HL-60/S4 treated with retinoic acid at 250 ng/mL for 4 days and 3 days (cell line): ENCODE measurements around the gene THSD7A.

Experiments
- in situ Hi-C: fragments of 300-500 bp; cut with MboI; formaldehyde crosslinking; loops from 2 replicates; pipeline ENCODE4 v1.7.0; 2022; ENCODE audit warnings: low sequenced_read_pairs

THSD7A gene

DNA sequence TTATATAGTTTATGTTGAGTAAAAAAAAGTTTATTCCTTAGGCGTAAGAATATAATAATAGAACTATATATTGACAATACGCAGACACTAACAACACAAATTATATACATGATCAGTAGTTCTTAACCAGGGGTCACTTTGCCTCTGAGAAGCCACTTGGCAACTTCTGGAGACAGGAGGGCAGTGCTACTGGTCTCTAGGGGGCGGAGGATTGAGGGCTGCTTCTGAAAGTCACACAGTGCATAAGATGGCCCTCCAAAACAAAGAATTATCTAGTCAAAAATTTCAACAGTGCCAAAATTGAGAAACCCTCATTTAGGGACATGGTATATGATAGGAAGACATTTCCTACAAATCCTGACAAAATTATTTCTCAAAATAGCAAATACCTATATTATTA lies 77.1 kb downstream of the THSD7A start:
- in situ Hi-C loops = no loop called here

DNA sequence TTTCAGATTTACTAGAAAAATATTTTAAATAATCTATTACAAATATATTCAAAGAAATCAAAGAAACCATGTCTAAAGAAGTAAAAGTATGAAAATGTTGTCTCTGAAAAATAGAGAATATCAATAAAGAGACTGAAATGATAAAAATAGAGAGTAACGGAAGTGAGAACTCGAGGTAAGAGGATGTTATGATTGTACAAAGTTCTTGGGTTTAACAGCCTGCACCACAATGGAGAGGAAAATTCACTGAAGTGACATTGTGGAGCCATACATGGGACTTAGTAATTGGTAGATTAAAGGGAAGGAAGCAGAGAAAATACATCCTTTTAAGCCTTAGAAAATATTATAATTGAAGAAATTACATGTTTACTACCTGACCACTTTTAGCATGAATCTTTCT lies 77.9 kb downstream of the THSD7A start:
- in situ Hi-C loops = no loop called here

DNA sequence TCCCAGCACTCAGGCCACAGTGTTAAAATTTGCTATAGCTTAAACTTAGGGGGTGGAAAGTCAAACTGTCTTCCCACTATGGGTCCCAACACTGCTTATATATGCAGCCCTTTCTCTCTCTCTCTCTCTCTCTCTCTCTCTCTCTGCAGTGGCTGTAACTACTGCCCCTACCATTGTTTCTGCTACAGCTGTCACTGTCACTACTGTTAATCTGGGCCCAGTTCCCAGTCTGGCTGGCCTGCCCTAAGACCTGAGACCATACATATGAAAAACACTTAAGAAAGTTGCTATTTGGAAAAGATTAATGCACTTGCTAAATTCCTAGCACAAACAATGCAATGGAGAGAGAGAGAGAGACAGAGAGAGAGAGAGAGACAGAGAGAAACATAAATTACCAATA lies 78.6 kb downstream of the THSD7A start:
- in situ Hi-C loops = no loop called here

DNA sequence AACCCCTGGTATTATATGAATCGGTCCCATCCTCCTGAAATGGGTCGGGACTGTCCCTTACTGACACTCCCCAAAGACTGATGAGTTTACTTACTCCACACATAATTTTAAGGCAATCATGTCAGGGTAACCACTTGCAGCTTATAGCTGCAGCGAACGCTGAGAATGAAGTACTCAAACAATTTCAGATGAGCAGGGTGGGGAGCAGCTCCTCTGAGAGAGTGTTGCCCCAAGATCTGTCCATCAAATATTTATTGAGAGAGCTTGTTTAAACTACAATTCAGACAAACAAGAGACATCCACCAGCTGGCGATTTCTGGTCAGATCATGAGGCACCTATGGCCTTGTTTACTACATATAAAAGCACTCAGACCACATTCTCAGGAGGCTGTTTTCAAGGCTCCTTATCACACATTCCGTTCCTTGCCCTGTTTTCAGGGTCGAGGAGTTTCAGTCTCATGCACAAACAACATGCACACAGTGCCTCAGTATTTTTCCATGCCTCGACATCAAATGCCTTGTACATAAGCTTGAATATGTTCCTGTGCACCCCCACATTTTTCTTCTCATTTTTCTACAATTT lies 80.1 kb downstream of the THSD7A start:
- in situ Hi-C loops = no loop called here

DNA sequence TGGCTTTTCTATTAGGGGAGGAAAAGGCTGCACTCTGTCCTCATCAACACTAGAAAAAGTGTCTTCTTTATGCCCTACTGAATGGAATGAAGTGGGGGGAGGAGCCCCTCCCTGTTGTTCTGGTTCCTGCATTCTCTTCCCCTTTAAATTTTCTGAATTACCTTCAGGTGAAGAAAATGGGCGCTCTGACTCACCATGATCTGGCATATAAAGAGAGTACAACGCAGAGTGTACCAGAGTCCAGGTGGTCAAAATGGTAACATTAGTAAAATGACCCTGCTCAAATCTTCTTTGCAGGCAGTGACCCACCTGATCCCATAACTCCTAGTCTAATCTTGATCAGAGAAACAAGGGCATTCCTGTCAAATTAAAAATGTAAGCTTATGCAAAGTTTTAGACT lies 80.7 kb downstream of the THSD7A start:
- in situ Hi-C loops = no loop called here

DNA sequence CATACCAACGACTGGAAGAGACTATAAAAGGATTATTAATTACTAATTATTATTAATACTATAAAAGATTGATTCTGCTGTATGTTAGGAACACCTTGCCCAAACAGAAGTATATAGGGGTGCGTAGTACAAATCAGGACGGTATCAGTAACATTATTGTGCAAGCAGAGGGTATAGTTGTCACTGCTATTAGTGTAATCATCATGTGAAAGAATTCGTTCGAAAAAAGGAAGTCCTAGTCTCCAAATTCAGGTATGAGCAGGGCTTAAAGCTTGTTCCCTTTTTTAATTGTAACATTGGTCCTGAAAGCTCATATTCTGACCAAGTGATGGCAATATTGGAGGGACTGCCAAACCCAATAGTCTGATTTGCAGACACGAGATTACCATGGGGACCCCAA lies 81.8 kb downstream of the THSD7A start:
- in situ Hi-C loops = no loop called here

DNA sequence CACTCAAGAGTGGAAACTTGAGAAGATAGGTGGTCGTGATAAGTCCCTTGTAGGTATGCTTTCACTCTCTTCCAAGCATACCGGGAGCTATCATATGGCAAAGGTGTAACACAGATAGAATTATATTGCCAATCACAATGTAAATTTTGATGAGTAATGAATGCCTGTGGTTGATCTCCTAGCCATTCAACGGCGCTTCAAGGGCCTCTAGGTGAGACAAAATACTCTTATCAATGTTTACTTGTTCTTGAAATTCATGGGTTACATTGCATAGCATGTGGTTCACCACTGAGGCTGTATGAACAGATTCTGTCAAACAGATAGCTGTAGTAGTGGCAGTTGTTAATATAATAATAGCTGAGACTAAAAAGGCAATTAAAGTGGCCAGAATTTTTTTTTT lies 82.4 kb downstream of the THSD7A start:
- in situ Hi-C loops = no loop called here

DNA sequence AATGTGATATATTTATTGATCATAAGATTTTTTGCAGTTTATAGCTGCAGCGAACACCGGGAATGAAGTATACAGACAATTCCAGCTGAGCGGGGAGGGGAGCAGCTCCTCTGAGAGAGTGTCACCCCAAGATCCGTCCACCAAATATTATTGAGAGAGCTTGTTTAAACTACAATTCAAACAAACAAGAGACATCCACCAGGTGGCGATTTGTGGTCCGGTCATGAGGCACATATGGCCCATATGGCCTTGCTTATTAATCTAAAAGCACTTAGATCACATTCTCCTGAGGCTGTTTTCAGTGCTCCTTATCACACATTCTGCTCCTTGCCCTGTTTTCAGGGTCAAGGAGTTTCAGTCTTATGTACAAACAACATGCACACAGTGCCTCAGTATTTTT lies 83.1 kb downstream of the THSD7A start:
- in situ Hi-C loops = no loop called here

DNA sequence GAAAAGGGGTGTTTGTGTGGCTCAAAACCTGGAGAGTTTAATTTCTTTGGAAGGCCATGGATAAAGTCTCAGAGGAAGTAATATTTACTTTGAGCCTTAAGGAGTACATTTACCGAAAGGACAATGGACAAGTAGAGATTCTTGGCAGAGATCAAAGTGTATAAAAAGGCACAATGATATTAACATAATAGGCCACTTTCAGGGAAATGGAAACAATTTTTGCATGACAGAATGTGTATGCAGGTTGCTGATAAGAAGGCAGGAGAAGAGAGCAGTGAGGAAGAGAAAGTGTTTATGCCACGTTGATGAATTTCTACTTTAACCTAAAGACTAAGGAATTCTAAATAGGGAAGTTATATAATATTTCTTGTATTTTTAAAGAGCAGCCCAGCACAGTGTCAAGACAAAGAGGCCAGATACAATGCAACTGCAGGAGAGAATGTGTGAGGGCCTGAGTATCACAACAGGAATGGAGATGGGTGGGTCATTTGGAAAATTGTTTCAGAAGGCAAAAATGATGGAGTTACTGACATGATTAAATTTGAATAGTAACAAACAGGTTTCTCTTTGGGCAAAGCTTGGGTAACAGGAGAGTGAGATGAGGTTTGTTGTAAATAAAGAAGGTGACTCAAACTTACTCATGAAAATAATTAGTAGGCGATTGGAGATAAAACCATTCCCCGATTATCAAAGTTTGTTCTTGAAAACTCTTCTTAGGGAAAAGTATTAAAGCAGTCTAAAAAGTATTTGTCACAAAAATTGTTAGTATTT lies 84.1 kb downstream of the THSD7A start:
- in situ Hi-C loops = no loop called here

DNA sequence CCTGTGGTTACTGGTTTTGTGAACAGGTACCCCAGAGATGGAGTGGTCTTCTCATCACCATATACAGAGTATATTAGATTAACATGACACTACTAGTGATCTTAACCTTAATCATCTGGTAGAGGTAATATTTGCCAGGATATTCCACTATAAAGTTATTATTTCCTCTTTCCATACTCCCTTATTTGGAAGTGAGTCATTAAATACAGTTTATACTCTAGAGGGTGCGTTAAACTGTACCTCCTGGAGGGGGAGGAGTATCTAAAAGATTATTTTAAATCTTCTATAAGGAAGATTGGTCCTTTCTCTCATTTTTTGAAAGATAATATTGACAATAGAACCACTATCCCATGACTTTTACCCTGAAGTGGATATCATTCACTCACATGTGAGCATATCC lies 85.4 kb downstream of the THSD7A start:
- in situ Hi-C loops = no loop called here

DNA sequence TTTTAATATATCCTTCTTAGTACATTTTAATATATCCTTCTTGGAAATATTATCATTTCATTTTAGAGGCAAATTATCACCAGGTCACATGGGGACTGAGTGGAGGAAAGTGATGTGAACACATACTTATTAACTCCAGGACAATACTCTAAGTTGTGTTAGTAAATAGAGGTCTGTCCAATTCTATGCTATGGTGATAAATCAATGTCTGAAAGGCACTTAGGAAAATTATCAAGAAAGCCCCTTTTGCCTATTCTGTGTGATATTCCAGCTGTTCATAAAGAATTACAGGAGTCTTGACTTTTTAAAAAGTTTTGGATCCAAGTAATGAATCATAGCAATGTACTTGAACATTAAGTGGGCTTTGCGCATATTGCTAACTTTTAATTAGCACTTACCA lies 88.5 kb downstream of the THSD7A start:
- in situ Hi-C loops = no loop called here

DNA sequence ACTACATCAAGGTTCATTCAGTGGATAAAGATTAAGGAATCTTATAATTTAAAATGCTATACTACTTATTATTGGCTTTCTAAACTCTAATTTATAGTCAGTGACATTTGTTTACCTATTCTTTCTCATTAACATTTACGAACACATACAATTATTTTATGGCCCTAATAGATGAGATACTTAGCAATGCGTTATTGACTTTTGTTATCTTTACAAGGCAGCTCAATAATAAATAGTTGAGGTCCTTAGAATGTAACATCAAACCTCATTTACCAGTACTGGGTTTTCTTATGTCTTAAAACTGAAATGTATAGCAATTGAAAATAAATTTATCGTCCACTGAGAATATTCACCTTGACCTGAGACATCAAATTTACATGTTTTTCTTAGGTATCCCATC lies 89.0 kb downstream of the THSD7A start:
- in situ Hi-C loops = no loop called here

DNA sequence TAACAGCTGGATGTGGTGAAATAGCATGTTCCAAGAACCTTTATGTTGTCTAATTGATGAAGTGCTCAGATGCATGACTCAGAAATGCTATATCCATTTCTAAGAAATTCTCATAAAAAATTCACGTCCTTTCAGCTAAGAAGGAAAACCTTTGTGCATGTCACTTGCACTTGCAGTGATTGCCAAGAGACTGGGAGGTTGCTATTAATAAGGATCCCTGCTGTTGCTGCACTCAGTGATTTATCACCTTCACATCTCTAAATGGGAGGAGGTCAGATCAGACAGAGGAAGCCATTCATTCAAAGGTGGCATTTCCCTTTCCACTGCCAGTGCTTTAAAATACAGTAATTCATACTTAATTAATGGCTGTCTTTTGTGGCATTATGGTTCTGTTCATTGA lies 89.5 kb downstream of the THSD7A start:
- in situ Hi-C loops = no loop called here

DNA sequence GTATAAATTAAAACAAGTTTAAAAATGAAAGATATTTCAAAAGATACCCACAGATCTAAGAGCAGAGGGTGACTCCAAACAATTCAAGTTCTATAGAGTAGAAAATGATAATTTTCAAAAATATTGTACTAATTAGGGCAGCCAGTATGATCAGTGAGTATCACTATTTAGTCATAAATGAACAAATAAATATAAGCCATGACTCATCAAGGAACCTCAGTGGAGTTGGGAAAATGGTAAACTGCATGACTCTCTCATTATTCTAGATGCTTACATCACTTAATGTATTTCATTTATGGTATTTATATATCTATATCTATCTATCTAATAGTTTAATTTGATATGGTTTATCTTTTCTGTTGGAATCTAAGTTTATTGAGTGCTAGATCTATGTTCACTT lies 94.3 kb downstream of the THSD7A start:
- in situ Hi-C loops = no loop called here

DNA sequence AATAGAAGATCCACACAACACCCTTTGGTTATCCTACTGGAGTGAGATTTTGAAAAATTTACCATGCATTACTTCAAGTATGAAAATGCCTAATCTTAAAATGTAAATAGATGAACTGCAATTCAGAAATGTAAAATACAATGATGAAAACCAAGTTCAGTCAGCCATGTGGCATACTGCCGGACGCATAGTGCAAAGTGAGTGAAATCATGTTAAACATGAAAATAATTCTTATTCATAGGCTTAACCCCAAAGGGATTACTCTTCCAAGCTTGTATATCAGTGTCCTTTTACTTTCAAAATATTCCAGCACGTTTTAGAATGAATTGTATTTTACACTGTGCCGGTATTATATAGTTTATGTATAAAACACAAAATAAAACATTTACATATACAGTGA lies 99.8 kb downstream of the THSD7A start:
- in situ Hi-C loops = no loop called here

DNA sequence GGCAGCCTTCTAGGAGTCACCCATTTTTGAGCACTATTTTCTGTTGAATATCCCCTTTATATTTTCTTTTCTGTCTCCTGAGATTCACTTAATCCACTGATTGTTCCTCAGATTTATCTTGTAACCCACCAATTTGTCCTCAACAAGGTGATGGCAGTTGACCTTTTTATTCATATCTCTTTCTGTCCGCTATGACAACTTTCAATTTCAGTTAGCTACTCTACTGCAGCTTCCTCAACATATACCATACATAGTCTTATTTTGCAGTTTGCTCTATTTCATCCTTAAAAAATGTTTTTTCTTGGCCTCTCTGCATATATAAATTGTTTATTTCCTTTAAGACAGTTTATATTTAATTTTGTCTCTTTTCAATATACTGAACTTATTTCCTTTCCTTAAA lies 101.3 kb downstream of the THSD7A start:
- in situ Hi-C loops = no loop called here

DNA sequence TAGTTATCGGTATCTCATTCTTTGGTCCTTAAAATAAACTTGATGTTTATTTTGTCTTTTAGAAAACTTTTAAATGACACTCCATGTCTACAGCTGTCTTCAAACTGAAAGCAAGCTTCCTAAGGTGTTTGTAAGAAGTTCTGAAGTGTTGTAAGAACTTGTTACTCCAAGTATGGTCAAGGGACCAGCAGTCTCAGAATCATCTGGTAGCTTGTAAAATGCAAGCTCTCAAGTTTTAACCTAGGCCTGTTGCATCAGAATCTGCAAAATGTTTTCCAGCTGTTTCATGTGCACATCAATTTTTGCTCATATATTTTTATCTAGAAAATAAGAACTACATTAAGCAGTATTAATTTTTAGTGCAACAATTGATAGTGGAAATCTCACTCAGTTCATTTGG lies 104.1 kb downstream of the THSD7A start:
- in situ Hi-C loops = no loop called here

DNA sequence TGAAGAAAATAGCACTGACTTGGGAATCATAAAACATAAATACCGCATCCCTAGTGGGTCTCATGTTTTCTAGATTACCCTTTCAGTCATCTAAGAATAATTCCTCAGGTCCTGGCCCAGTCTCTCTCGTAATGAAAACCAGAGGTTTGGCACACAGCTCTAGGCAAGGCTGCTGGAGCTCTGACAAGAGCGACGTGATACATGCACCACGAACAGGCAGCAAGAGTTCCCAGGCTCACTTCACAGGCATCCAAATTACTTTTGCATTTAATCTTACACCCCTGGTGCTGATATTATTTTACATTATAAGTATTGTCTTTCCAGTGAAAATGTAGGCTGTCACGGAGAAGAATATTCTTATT lies 105.2 kb downstream of the THSD7A start:
- in situ Hi-C loops = no loop called here

DNA sequence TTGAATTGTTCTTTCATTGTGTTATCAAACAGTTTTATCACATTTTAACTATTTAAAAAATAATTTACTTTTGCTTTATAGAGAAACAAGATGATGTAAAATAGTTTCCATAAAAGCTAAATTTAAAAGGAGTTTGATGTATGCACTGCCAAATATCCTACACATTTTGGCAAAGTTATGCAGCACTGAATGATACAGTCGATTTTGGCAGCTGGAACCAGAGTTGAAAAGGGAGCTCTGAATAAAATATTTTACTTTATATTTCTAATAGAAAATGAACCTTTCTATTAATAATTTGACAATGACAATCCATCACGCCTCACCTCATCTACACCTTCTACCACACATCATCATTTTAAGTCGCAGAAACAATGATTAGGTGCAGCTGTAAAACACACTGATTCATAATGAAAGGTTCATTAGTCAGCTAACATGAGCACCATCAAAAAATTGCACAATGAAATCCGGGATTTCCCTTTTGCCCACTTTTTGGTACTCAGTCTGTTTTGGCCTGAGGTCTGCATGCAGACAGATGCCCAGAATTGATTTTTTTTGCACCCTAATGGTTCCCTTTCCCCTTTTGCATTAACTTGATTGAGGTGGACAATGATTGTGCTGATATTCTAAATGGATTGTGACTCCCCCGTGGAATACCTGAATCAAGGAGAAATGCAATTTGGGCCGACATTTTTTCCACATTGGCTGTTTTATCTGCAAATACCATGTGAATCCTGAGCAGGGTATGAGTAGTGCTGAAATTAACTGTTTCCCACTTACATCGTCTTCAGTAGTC lies 105.8 kb downstream of the THSD7A start:
- in situ Hi-C loops = no loop called here

DNA sequence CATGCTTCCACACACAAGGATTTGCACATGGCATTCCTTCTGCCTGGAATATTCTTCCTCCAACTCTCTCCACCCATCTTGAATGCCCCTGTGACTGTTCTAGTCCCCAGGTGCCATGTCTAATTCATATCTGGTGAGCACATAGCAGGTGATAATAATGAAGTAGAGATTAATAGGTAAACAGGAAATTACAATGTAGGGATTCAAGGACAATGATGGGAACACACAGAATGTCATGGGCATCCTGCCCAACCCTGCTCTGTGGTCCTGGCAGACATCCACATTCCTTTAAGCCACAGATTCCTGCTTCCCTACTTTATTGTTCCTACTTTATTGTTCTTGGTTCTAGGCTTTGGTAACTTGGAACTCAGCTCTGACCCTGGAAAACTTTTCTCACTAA lies 115.8 kb downstream of the THSD7A start:
- in situ Hi-C loops = no loop called here

DNA sequence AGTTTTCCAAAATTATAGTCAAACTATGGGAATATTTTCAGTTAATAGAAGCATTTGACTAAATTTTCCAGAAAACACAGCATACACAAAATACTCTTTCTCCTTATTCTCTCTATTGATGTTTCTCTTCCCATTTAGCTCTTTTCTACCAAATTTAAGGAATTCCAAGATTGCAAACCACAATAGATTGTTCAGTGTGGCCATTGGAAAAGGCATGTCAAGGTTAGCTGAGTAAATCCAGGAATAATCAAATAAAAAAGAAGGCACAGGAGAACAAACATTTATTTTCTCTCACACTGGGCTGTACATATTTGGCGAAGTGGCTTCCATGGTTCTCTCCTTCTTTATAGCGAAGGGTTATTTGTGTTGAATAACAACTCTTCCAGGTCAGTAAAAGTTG lies 117.3 kb downstream of the THSD7A start:
- in situ Hi-C loops = no loop called here

DNA sequence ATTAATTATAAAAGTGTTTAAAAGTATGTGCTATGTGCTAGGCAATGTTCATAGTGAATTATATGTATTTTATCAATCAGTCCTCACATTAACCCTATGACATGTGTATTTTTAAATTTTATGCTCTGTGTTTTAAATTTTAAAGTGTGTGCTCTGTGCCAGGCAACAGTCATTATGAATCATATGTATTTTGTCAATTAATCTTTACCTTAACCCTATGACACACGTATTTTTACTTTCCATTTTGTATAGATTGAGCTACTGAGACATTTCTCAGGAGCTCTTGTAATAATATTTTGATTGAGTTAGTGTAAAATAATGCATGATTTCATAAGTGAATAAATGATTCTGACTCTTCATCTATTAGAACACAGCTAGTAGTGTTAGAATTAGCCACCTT lies 117.8 kb downstream of the THSD7A start:
- in situ Hi-C loops = no loop called here
